ENCODE results near the gene P2RX4.

DNA sequence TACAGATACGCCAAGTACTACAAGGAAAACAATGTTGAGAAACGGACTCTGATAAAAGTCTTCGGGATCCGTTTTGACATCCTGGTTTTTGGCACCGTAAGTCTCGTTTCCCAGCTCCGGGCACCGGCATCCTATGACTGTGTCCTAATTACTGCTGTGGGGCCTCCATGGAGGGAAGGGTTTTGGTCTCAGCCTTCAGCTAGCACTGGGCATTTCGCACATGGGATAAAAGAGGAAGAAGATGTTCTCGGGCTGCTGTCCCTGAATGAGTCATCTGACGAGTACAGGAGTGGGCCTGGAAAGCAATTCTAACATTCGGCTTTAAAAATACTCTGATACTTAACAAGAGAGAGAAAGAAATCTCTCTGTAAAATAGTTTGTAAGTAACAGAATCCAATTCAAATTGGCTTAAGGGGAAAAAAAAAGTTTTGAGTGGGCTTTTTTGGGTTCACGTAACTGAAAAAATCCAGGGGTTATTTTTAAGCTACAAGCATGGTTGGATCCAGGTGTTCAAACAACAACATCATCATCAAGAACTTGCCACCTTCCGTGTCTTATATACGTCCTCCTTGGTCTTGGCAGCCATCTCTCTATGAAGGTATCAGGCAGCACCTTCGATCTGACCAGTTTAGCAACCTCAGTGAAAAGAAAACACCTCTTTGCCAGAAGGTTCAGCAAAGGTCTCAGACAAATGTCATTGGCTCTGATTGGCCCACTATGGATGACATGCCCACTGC, 34.4 kb upstream of the P2RX4 start:
- TF ChIP-seq, protein P1, sequence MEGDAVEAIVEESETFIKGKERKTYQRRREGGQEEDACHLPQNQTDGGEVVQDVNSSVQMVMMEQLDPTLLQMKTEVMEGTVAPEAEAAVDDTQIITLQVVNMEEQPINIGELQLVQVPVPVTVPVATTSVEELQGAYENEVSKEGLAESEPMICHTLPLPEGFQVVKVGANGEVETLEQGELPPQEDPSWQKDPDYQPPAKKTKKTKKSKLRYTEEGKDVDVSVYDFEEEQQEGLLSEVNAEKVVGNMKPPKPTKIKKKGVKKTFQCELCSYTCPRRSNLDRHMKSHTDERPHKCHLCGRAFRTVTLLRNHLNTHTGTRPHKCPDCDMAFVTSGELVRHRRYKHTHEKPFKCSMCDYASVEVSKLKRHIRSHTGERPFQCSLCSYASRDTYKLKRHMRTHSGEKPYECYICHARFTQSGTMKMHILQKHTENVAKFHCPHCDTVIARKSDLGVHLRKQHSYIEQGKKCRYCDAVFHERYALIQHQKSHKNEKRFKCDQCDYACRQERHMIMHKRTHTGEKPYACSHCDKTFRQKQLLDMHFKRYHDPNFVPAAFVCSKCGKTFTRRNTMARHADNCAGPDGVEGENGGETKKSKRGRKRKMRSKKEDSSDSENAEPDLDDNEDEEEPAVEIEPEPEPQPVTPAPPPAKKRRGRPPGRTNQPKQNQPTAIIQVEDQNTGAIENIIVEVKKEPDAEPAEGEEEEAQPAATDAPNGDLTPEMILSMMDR (conservative IDR thresholded peaks at IDR 0.05; ENCODE audit: low read depth, low read length), result no peak
- TF ChIP-seq POLR2A (IDR thresholded peaks at IDR 0.05; ENCODE audit: low read depth, low read length) (no peak), NFE2L2 (IDR thresholded peaks at IDR 0.05; ENCODE audit: low read depth, low read length) (no peak), RAD21 (IDR thresholded peaks at IDR 0.05; ENCODE audit: low read length) (no peak), MXI1 (IDR thresholded peaks at IDR 0.05; ENCODE audit: borderline replicate concordance, low read depth, low read length) (no peak), BHLHE40 (IDR thresholded peaks at IDR 0.05; ENCODE audit: low read depth, low read length) (no peak), SMC3 (IDR thresholded peaks at IDR 0.05; ENCODE audit: low read depth, low read length) (no peak), MAFK (IDR thresholded peaks at IDR 0.05; ENCODE audit: low read depth, low read length) (no peak), CHD1 (IDR thresholded peaks at IDR 0.05; ENCODE audit: low read depth, low read length) (no peak), CEBPB (IDR thresholded peaks at IDR 0.05; ENCODE audit: low read depth, low read length) (no peak), RCOR1 (IDR thresholded peaks at IDR 0.05; ENCODE audit: insufficient replicate concordance, low read length) (no peak)
- TF ChIP-seq, protein P2, sequence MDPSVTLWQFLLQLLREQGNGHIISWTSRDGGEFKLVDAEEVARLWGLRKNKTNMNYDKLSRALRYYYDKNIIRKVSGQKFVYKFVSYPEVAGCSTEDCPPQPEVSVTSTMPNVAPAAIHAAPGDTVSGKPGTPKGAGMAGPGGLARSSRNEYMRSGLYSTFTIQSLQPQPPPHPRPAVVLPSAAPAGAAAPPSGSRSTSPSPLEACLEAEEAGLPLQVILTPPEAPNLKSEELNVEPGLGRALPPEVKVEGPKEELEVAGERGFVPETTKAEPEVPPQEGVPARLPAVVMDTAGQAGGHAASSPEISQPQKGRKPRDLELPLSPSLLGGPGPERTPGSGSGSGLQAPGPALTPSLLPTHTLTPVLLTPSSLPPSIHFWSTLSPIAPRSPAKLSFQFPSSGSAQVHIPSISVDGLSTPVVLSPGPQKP (IDR thresholded peaks at IDR 0.05; ENCODE audit: borderline replicate concordance, low read depth, low read length), result no peak
- TF ChIP-seq, protein P3, sequence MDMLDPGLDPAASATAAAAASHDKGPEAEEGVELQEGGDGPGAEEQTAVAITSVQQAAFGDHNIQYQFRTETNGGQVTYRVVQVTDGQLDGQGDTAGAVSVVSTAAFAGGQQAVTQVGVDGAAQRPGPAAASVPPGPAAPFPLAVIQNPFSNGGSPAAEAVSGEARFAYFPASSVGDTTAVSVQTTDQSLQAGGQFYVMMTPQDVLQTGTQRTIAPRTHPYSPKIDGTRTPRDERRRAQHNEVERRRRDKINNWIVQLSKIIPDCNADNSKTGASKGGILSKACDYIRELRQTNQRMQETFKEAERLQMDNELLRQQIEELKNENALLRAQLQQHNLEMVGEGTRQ (IDR thresholded peaks at IDR 0.05; ENCODE audit: low read depth, low read length), result no peak
